Lower leg skin (tissue), 3 donors: ENCODE results near the gene ZNF341.

Source experiments
- CTCF ChIP-seq, 3 donors: fragments of 450-650 bp; IDR thresholded peaks; one replicate each; pipeline ENCODE4 v1.5.1; 2016; ENCODE audit warnings: antibody characterized with exemption in 3 of 3, mild to moderate bottlenecking in 3 of 3, moderate library complexity in 2 of 3
- POLR2A ChIP-seq, 2 donors: fragments of 450-650 bp; IDR thresholded peaks; one replicate each; pipeline ENCODE4 v1.6.1; 2016 to 2017; ENCODE audit warnings: antibody characterized with exemption in 2 of 2, mild to moderate bottlenecking in 1 of 2, moderate library complexity in 1 of 2

DNA sequence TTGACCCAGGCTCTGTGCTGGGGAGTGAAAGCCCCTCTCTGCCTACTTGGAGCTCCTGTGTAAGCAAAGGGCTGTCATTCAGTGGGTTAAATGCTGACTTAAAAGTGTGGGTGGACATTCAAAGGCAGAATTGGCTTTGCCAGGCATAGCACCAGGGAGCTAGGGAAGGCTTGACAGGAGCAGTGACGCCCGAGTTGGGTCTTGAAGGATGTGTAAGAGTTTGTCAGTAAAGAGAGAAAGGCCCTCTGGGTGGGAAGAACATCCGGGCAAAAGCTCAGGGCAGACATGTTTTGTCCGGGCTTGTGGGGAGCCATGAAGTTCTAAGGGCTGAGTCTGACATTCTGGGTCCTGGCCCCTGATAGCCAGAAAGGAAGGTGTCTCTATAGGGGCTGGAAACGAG is 51.5 kb downstream of the ZNF341 start:
- TF ChIP-seq CTCF (IDR thresholded peaks at IDR 0.05) = no peak
- TF ChIP-seq POLR2A (IDR thresholded peaks at IDR 0.05) = no peak
